GM18951 (cell line): ENCODE results near the gene MUC5B.
"Not testable (repeated sequence)": the region's sequence is repeated elsewhere in the genome, so short reads cannot be mapped to it uniquely, and the experiment has no call there.

Source experiments
- POLR2A ChIP-seq: IDR thresholded peaks from 4 replicates; pipeline ENCODE4 v1.6.1; 2011; ENCODE audit warnings: mild to moderate bottlenecking; ENCODE audit not compliant: insufficient read length, insufficient read depth; ENCODE audit errors: extremely low read depth
- in situ Hi-C: fragments of 300-500 bp; cut with MboI; formaldehyde crosslinking; loops from one replicate; pipeline ENCODE4 v1.12.0; 2022; ENCODE audit warnings: low sequenced_read_pairs, mixed read lengths, inconsistent platforms; ENCODE audit not compliant: unreplicated experiment

MUC5B gene

DNA sequence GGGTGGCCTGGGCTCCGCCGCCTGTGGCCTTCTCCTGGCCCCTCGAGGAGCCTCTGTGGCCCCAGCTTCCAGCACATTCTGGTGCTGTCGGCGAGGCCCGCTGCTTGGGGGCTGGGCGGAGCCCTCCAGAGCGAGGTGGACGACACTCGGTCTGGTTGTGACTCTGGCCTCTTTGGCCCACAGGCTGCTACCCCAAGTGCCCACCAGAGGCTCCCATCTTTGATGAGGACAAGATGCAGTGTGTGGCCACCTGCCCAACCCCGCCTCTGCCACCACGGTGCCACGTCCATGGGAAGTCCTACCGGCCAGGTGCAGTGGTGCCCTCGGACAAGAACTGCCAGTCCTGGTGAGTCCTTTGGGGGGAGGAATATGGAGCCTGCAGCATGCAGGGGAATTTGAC lies 42.7 kb upstream of the MUC5B start:
- in situ Hi-C loops, result no loop called here
- TF ChIP-seq POLR2A, result no peak

DNA sequence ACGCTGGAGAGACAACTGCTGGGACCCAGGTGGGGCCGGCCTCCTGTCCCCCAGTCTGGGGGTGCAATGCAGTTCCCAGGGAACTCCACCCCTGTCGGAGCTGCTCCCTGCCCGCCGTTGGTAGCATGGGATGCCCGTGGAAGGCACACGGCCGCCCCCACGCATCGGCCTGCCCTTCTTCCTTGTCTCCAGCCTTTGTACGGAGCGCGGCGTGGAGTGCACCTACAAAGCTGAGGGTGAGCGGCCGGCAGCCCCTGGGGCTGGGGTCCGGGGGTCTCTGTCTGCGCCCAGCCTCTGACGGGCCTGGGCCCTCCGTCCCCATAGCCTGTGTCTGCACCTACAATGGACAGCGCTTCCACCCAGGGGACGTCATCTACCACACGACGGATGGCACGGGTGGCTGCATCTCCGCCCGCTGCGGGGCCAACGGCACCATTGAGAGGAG lies 41.9 kb upstream of the MUC5B start:
- no peak for TF ChIP-seq POLR2A
- in situ Hi-C loops, result no loop called here

DNA sequence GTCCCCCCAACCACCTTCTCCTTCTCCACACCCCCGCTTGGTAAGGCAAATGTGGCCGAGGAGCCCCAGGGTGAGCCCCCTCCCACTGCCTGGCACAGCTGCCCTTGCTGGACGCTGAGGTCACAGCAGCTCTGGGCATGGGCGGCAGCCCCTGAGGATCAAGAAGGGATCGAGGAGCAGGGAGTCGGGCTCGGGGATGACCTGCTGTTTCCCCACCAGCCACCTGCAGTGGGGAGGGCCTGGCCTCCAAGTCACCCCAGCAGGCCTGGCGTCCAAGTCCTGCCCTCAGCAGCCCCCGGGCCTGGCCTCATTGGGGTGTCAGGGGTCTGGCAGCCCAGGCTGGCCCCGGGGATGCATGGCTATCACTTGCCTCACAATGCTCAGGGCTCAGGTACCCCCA lies 41.4 kb upstream of the MUC5B start:
- in situ Hi-C loops, result no loop called here
- no peak for TF ChIP-seq POLR2A

DNA sequence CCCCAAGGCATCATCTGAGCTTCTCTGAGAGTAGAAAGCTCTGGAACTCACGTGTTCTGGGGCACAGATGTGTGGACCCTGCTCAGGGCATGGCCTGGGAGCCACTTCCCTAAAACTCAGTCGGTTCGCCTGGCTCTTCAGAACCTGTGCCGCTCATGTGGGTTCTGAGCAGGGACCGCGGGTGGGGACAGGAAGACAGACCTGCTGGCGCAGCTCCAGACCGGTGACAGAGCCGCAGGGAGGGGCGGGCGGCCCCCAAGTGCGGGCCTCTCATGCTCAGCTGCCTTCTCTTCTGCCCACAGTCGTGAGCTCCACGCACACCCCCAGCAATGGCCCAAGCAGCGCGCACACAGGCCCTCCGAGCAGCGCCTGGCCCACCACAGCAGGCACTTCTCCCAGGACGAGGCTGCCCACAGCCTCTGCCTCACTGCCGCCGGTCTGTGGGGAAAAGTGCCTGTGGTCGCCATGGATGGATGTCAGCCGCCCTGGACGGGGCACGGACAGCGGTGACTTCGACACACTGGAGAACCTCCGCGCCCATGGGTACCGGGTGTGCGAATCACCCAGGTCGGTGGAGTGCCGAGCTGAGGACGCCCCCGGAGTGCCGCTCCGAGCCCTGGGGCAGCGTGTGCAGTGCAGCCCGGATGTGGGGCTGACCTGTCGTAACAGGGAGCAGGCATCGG lies 40.9 kb upstream of the MUC5B start:
- in situ Hi-C loops, result no loop called here
- TF ChIP-seq POLR2A, result no peak

DNA sequence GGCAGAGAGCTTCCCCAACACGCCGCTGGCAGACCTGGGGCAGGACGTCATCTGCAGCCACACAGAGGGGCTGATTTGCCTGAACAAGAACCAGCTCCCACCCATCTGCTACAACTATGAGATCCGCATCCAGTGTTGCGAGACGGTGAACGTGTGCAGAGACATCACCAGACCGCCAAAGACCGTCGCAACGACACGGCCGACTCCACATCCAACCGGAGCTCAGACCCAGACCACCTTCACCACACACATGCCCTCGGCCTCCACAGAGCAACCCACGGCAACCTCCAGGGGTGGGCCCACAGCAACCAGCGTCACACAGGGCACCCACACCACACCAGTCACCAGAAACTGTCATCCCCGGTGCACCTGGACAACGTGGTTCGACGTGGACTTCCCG lies 38.7 kb upstream of the MUC5B start:
- in situ Hi-C loops, result not testable (repeated sequence)

DNA sequence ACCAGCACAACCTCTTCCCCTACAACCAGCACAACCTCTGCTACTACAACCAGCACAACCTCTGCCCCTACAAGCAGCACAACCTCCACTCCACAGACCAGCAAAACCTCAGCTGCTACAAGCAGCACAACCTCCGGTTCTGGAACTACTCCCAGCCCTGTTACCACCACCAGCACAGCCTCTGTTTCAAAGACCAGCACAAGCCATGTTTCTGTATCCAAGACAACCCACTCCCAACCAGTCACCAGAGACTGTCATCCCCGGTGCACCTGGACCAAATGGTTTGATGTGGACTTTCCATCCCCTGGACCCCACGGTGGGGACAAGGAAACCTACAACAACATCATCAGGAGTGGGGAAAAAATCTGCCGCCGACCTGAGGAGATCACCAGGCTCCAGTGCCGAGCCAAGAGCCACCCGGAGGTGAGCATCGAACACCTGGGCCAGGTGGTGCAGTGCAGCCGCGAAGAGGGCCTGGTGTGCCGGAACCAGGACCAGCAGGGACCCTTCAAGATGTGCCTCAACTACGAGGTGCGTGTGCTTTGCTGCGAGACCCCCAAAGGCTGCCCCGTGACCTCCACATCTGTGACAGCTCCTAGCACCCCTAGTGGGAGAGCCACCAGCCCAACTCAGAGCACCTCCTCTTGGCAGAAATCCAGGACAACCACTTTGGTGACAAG lies 34.3 kb upstream of the MUC5B start:
- in situ Hi-C loops, result not testable (repeated sequence)

DNA sequence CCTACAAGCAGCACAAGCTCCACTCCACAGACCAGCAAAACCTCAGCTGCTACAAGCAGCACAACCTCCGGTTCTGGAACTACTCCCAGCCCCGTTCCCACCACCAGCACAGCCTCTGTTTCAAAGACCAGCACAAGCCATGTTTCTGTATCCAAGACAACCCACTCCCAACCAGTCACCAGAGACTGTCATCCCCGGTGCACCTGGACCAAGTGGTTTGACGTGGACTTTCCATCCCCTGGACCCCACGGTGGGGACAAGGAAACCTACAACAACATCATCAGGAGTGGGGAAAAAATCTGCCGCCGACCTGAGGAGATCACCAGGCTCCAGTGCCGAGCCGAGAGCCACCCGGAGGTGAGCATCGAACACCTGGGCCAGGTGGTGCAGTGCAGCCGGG lies 33.0 kb upstream of the MUC5B start:
- in situ Hi-C loops, result not testable (repeated sequence)

DNA sequence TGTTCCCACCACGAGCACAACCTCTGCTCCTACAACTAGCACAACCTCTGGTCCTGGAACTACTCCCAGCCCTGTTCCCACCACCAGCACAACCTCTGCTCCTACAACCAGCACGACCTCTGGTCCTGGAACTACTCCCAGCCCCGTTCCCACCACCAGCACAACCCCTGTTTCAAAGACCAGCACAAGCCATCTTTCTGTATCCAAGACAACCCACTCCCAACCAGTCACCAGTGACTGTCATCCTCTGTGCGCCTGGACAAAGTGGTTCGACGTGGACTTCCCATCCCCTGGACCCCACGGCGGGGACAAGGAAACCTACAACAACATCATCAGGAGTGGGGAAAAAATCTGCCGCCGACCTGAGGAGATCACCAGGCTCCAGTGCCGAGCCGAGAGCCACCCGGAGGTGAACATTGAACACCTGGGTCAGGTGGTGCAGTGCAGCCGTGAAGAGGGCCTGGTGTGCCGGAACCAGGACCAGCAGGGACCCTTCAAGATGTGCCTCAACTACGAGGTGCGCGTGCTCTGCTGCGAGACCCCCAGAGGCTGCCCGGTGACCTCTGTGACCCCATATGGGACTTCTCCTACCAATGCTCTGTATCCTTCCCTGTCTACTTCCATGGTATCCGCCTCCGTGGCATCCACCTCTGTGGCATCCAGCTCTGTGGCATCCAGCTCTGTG lies 30.9 kb upstream of the MUC5B start:
- in situ Hi-C loops, result not testable (repeated sequence)

DNA sequence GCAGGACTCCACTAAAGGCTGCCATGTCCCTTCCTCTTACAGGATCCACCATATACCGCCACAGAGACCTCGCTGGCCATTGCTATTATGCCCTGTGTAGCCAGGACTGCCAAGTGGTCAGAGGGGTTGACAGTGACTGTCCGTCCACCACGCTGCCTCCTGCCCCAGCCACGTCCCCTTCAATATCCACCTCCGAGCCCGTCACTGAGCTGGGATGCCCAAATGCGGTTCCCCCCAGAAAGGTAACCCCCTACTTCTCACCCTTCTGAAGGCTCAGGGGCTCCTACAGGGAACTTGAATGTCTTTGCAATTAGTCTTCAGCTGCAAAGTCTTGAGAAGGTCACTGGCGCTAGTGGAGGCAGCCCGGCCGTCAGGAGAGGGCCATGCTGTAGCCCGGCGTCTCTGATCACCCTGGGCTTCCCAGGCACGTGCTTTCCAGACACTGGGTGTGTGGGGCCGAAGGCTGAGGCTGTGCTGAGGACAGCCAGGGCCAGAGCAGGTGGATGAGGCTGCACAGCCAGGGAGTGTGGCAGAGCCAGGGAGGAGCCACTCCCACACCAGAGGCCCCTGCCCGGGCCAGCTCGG lies 30.0 kb upstream of the MUC5B start:
- TF ChIP-seq POLR2A, result no peak
- in situ Hi-C loops, result no loop called here

DNA sequence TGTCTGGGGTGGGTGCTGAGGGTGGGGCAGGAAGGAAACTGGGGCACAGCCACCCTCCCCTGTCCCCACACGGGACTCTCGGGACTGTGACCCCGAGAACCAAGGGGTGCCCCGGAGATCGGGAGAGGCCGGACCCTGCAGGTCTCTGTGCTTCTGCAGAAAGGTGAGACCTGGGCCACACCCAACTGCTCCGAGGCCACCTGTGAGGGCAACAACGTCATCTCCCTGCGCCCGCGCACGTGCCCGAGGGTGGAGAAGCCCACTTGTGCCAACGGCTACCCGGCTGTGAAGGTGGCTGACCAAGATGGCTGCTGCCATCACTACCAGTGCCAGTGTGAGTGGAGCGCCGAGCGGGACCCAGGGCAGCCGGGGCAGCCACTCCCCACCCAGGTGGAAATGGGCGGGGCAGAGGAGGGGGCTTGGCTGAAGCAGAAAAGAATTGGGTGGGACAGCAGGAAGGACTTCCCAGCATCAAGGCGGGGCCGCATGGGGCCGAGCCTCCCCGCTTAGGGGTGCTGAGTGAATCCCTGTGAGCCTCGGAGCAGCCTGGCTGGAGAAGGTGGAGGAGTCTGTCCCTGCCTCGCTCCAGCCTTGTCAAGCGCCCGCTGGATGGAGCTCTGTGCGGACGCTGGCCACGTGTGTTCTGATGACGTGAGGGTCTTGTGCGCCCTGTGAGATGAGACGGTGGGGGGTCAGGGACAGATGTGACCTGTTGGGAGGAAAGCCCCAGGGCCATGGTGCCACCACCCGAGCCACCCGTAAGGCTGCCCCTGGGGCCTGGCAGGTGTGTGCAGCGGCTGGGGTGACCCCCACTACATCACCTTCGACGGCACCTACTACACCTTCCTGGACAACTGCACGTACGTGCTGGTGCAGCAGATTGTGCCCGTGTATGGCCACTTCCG lies 29.3 kb upstream of the MUC5B start:
- TF ChIP-seq POLR2A, result no peak
- in situ Hi-C loops, result no loop called here

DNA sequence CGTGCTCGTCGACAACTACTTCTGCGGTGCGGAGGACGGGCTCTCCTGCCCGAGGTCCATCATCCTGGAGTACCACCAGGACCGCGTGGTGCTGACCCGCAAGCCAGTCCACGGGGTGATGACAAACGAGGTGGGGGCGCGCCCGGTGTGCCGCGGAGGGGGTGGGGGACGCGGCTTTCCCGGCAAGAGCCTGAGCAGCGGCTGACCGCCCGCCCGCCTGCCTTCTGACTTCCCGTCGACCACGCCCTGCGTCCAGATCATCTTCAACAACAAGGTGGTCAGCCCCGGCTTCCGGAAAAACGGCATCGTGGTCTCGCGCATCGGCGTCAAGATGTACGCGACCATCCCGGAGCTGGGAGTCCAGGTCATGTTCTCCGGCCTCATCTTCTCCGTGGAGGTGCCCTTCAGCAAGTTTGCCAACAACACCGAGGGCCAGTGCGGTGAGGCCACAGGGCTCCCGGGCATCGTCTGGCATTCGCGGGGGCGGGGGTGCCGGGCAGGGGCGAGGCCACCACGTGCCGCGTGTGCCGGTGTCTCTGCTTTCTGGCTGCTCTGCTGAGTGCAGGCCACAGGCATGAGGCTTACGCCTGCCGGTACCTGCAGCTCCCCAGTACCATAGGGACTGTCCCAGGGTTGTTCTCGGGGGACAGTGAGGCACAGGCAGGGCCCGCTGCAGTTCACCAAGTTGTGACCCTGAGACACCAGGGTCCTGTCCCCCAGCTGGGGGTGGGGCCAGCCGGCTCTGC lies 28.5 kb upstream of the MUC5B start:
- in situ Hi-C loops, result no loop called here
- no peak for TF ChIP-seq POLR2A

DNA sequence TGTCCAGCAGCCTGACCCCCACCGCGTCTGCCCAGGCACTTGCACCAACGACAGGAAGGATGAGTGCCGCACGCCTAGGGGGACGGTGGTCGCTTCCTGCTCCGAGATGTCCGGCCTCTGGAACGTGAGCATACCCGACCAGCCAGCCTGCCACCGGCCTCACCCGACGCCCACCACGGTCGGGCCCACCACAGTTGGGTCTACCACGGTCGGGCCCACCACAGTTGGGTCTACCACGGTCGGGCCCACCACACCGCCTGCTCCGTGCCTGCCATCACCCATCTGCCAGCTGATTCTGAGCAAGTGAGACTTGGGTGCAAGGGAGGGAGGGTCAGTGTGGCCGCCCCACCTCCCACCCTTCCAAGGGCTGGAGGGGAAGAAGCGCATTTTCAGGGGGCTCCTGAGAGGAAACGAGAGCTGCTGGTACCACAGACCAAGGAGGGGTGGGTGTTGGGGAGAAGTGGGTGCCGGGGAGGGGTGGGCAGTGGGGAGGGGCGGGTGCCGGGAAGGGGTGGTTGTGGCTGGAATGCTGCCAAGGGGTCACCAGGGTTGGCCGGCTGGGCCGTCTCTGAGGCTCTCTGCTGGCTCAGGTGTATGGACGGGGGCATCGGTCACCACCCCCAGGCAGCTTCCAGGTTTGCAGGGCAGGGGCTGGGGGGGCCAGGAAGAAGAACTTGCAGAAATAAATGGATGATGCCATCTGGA lies 27.7 kb upstream of the MUC5B start:
- in situ Hi-C loops, result no loop called here
- TF ChIP-seq POLR2A, result no peak
